HG03571 (cell line): ENCODE data around the gene MRFAP1L1.
"Not testable (repeated sequence)": the region's sequence is repeated elsewhere in the genome, so short reads cannot be mapped to it uniquely, and the experiment has no call there.

Experiments used
- ATAC-seq: cut with Tn5 transposase; IDR thresholded peaks from one replicate; pipeline ENCODE4 v1.9.1; 2021; ENCODE audit not compliant: unreplicated experiment

Gene MRFAP1L1

GRCh38 chr4:6734165-6734786 lies 24.6 kb upstream of the MRFAP1L1 start:
- no peak for ATAC-seq

GRCh38 chr4:6733358-6734164 lies 23.9 kb upstream of the MRFAP1L1 start:
- ATAC-seq: no peak

- no peak for ATAC-seq
Measured at GRCh38 chr4:6732441-6733357, 23.0 kb upstream of the MRFAP1L1 start.

GRCh38 chr4:6731780-6732179 lies 22.1 kb upstream of the MRFAP1L1 start:
- no peak for ATAC-seq

GRCh38 chr4:6731318-6731675 lies 21.6 kb upstream of the MRFAP1L1 start:
- no peak for ATAC-seq

- ATAC-seq: no peak
Measured at GRCh38 chr4:6730603-6731317, 21.1 kb upstream of the MRFAP1L1 start.

GRCh38 chr4:6728320-6729029 lies 18.8 kb upstream of the MRFAP1L1 start:
- no peak for ATAC-seq

- ATAC-seq: no peak
Measured at GRCh38 chr4:6727943-6728250, 18.2 kb upstream of the MRFAP1L1 start.

GRCh38 chr4:6727081-6727942 lies 17.6 kb upstream of the MRFAP1L1 start:
- no peak for ATAC-seq

GRCh38 chr4:6725427-6725961 lies 15.8 kb upstream of the MRFAP1L1 start:
- not testable (repeated sequence) for ATAC-seq

GRCh38 chr4:6724421-6725111 lies 14.9 kb upstream of the MRFAP1L1 start:
- no peak for ATAC-seq

- no peak for ATAC-seq
Measured at GRCh38 chr4:6723851-6724250, 14.2 kb upstream of the MRFAP1L1 start.

- ATAC-seq: no peak
Measured at GRCh38 chr4:6722891-6723290, 13.2 kb upstream of the MRFAP1L1 start.

- no peak for ATAC-seq
Measured at GRCh38 chr4:6721121-6721520, 11.5 kb upstream of the MRFAP1L1 start.

- no peak for ATAC-seq
Measured at GRCh38 chr4:6720202-6720699, 10.6 kb upstream of the MRFAP1L1 start.

GRCh38 chr4:6719611-6720179 lies 10.0 kb upstream of the MRFAP1L1 start:
- no peak for ATAC-seq

- ATAC-seq: no peak
Measured at GRCh38 chr4:6718932-6719610, 9.4 kb upstream of the MRFAP1L1 start.
